HFFc6 (cell line): Measurements from ENCODE around the gene LIMS3. TPM values are rescaled to one million over a fixed set of nuclear protein-coding genes. Genes with fewer than 3 reads are reported as not detected.
A peak's percentile ranks its signal among the peaks of the same experiment; 100 is the strongest.
"Not testable (repeated sequence)": the region's sequence is repeated elsewhere in the genome, so short reads cannot be mapped to it uniquely, and the experiment has no call there.

ENCODE experiments used
- DNase-seq: peaks from one replicate; pipeline ENCODE4 v3.0.0-alpha.2; 2018
- H3K27ac Mint-ChIP-seq: 2 replicates; pipeline ENCODE4 v1.8.0; 2020; ENCODE audit warnings: mild to moderate bottlenecking, mixed read lengths
- H3K27me3 Mint-ChIP-seq: 2 replicates; pipeline ENCODE4 v1.8.0; 2021; ENCODE audit warnings: mild to moderate bottlenecking, moderate library complexity, mixed read lengths; ENCODE audit not compliant: insufficient read depth
- H3K36me3 Mint-ChIP-seq: 2 replicates; pipeline ENCODE4 v1.8.0; 2021; ENCODE audit warnings: low read depth, mixed read lengths
- H3K4me1 Mint-ChIP-seq: 2 replicates; pipeline ENCODE4 v1.8.0; 2020; ENCODE audit warnings: low read depth, mixed read lengths
- H3K4me3 Mint-ChIP-seq: 2 replicates; pipeline ENCODE4 v1.8.0; 2020; ENCODE audit warnings: mild to moderate bottlenecking, moderate library complexity, mixed read lengths
- H3K9me3 Mint-ChIP-seq: 2 replicates; pipeline ENCODE4 v1.8.0; 2020; ENCODE audit warnings: mild to moderate bottlenecking, mixed read lengths
- total RNA-seq, 6 experiments: library from RNA; stranded (reverse); fragmentation: NEBNext Ultra II Directional; extraction: Animal tissue kit (Norgen Biotek cat#: 25700); gene quantifications; 2 replicates in 1 of 6; 3 replicates in 5 of 6; pipeline ENCODE4 v1.2.3, GENCODE V29; 2021

LIMS3 gene
- total RNA-seq, 6 experiments from 2014 or later = 0.30 to 2.7 (median 1.2) TPM; not detected in 1

- H3K4me1 Mint-ChIP-seq, H3K27me3 Mint-ChIP-seq, H3K27ac Mint-ChIP-seq, H3K4me3 Mint-ChIP-seq, H3K9me3 Mint-ChIP-seq, H3K36me3 Mint-ChIP-seq, DNase-seq: not testable (repeated sequence)
These were observed 10.1 kb downstream of the LIMS3 start for GRCh38 chr2:109908626-109909025.

GRCh38 chr2:109910789-109911188 lies 12.3 kb downstream of the LIMS3 start:
- not testable (repeated sequence) for H3K27ac Mint-ChIP-seq, H3K27me3 Mint-ChIP-seq, H3K4me3 Mint-ChIP-seq, H3K4me1 Mint-ChIP-seq, H3K36me3 Mint-ChIP-seq, H3K9me3 Mint-ChIP-seq, DNase-seq

- not testable (repeated sequence) for DNase-seq, H3K4me1 Mint-ChIP-seq, H3K27ac Mint-ChIP-seq
These were observed 15.4 kb downstream of the LIMS3 start for GRCh38 chr2:109913911-109914310.

GRCh38 chr2:109914552-109914951 lies 16.1 kb downstream of the LIMS3 start:
- not testable (repeated sequence) for DNase-seq, H3K9me3 Mint-ChIP-seq, H3K27me3 Mint-ChIP-seq, H3K4me1 Mint-ChIP-seq, H3K27ac Mint-ChIP-seq, H3K36me3 Mint-ChIP-seq, H3K4me3 Mint-ChIP-seq

More at GRCh38 chr2:109913911-109914310, 15.4 kb downstream of the LIMS3 start:
- not testable (repeated sequence) for H3K27me3 Mint-ChIP-seq, H3K36me3 Mint-ChIP-seq, H3K4me3 Mint-ChIP-seq, H3K9me3 Mint-ChIP-seq

GRCh38 chr2:109915830-109916229 lies 17.3 kb downstream of the LIMS3 start:
- not testable (repeated sequence) for H3K4me1 Mint-ChIP-seq, H3K9me3 Mint-ChIP-seq, H3K27me3 Mint-ChIP-seq, H3K36me3 Mint-ChIP-seq, H3K27ac Mint-ChIP-seq, DNase-seq, H3K4me3 Mint-ChIP-seq

GRCh38 chr2:109920162-109920561 lies 21.7 kb downstream of the LIMS3 start:
- H3K27me3 Mint-ChIP-seq, H3K36me3 Mint-ChIP-seq, H3K27ac Mint-ChIP-seq, DNase-seq, H3K4me1 Mint-ChIP-seq, H3K4me3 Mint-ChIP-seq, H3K9me3 Mint-ChIP-seq: not testable (repeated sequence)

GRCh38 chr2:109921543-109922384 lies 23.3 kb downstream of the LIMS3 start:
- DNase-seq, H3K9me3 Mint-ChIP-seq, H3K27me3 Mint-ChIP-seq, H3K4me1 Mint-ChIP-seq, H3K36me3 Mint-ChIP-seq, H3K4me3 Mint-ChIP-seq, H3K27ac Mint-ChIP-seq: not testable (repeated sequence)

- not testable (repeated sequence) for DNase-seq, H3K36me3 Mint-ChIP-seq, H3K4me3 Mint-ChIP-seq, H3K4me1 Mint-ChIP-seq, H3K9me3 Mint-ChIP-seq, H3K27ac Mint-ChIP-seq, H3K27me3 Mint-ChIP-seq
These were observed 26.0 kb downstream of the LIMS3 start for GRCh38 chr2:109924481-109924880.

GRCh38 chr2:109927803-109928202 lies 29.3 kb downstream of the LIMS3 start:
- H3K4me3 Mint-ChIP-seq, H3K9me3 Mint-ChIP-seq, H3K36me3 Mint-ChIP-seq, H3K27me3 Mint-ChIP-seq, H3K4me1 Mint-ChIP-seq, DNase-seq, H3K27ac Mint-ChIP-seq: not testable (repeated sequence)

GRCh38 chr2:109929222-109929621 lies 30.7 kb downstream of the LIMS3 start:
- H3K4me3 Mint-ChIP-seq, H3K27ac Mint-ChIP-seq, H3K4me1 Mint-ChIP-seq, H3K9me3 Mint-ChIP-seq, DNase-seq, H3K27me3 Mint-ChIP-seq, H3K36me3 Mint-ChIP-seq: not testable (repeated sequence)

GRCh38 chr2:109936534-109936933 lies 38.0 kb downstream of the LIMS3 start:
- DNase-seq, H3K4me1 Mint-ChIP-seq, H3K4me3 Mint-ChIP-seq, H3K27me3 Mint-ChIP-seq, H3K9me3 Mint-ChIP-seq, H3K27ac Mint-ChIP-seq, H3K36me3 Mint-ChIP-seq: not testable (repeated sequence)

- H3K4me3 Mint-ChIP-seq, DNase-seq, H3K4me1 Mint-ChIP-seq, H3K36me3 Mint-ChIP-seq, H3K27ac Mint-ChIP-seq, H3K9me3 Mint-ChIP-seq, H3K27me3 Mint-ChIP-seq: not testable (repeated sequence)
These were observed 46.9 kb downstream of the LIMS3 start for GRCh38 chr2:109945362-109945761.

GRCh38 chr2:109947262-109947958 lies 48.9 kb downstream of the LIMS3 start:
- not testable (repeated sequence) for H3K36me3 Mint-ChIP-seq, H3K27ac Mint-ChIP-seq, H3K4me1 Mint-ChIP-seq, H3K27me3 Mint-ChIP-seq, DNase-seq, H3K4me3 Mint-ChIP-seq, H3K9me3 Mint-ChIP-seq

GRCh38 chr2:109947959-109948520 lies 49.6 kb downstream of the LIMS3 start:
- H3K27me3 Mint-ChIP-seq, DNase-seq, H3K36me3 Mint-ChIP-seq, H3K9me3 Mint-ChIP-seq, H3K27ac Mint-ChIP-seq, H3K4me1 Mint-ChIP-seq: not testable (repeated sequence)
- H3K4me3 Mint-ChIP-seq = peak overlapping the region; percentile 39; the same call in 1 of the 2 replicates
